ENCODE results near the gene CDC23. TPM values are rescaled to one million over a fixed set of nuclear protein-coding genes. Genes with fewer than 3 reads are reported as not detected.

CDC23 gene
- total and polyA plus RNA-seq, 2 donors (not counting 1 experiment from before 2014, with no cell fraction given): 11.8 to 35.4 TPM

- intact Hi-C loops (cut with micrococcal nuclease): no loop called here
- no peak for DNase-seq
These were observed 71.4 kb downstream of the CDC23 start for GRCh38 chr5:138141734-138142133.

More at GRCh38 chr5:138141734-138142133, 71.4 kb downstream of the CDC23 start:
- Histone ChIP-seq H3K4me1 (ENCODE audit: control insufficient read depth in 2 of 2, insufficient read depth in 2 of 2, low read length in 2 of 2) (peaks cover 5 to 8% of the 10 kb centered on the region in 2 donors), H3K36me3 (replicated peaks in 1 of 2; ENCODE audit: control extremely low read depth in 1 of 2, control insufficient read depth in 1 of 2, extremely low read depth in 1 of 2, insufficient read depth in 2 of 2, low read length in 1 of 2) (no peaks in the 10 kb centered on the region), H4K20me1 (ENCODE audit: control insufficient read depth, insufficient read depth, low read length, poor library complexity, severe bottlenecking) (no peaks in the 10 kb centered on the region), H3K79me2 (ENCODE audit: control insufficient read depth, insufficient read depth, low read length) (no peaks in the 10 kb centered on the region), H3K4me3 (ENCODE audit: control extremely low read depth in 1 of 5, extremely low read depth in 1 of 5, insufficient read depth in 1 of 5, low read depth in 2 of 5, low read length in 4 of 5) (no peak overlapping the region), H3K4me2 (replicated peaks; ENCODE audit: low read depth, low read length, poor library complexity, severe bottlenecking) (no peak overlapping the region), H3K9me3 (ENCODE audit: control extremely low read depth in 1 of 3, control insufficient read depth in 2 of 3, insufficient read depth in 1 of 3, low read length in 2 of 3) (peaks cover 0 to 4% (median 0%) of the 10 kb centered on the region in 3 donors), H2AFZ (ENCODE audit: insufficient read depth, low read depth, low read length, poor library complexity, severe bottlenecking) (no peak overlapping the region), H3K27me3 (replicated peaks in 1 of 4; ENCODE audit: control extremely low read depth in 1 of 4, control insufficient read depth in 3 of 4, insufficient read depth in 4 of 4, low read length in 3 of 4) (peaks cover 0 to 6% (median 5%) of the 10 kb centered on the region in 4 experiments), H3K9ac (ENCODE audit: low read length) (no peak overlapping the region), H3K27ac (ENCODE audit: low read length in 2 of 2) (no peak overlapping the region)
- no peak for TF ChIP-seq EZH2 (IDR thresholded peaks at IDR 0.05; ENCODE audit: borderline replicate concordance, insufficient read depth, low read depth, low read length, poor library complexity, severe bottlenecking)
- TF ChIP-seq CTCF (IDR thresholded peaks at IDR 0.05): no peak
- WGBS (ENCODE audit: insufficient coverage): 40% methylated on average over 1 of the region's 1 CpG
- CTCF ChIA-PET: interaction anchor here (0.5 to 1.7 kb wide), 3 partner anchors 8 to 88 kb away, joined by 3 to 5 read pairs (median 5); no protein-coding TSS in a partner anchor
- no peak overlapping the region for H3K27ac Mint-ChIP-seq
- H3K4me3 Mint-ChIP-seq: no peak overlapping the region
- H3K4me1 Mint-ChIP-seq: peaks cover 9% of the 10 kb centered on the region
- no peak for ATAC-seq (ENCODE audit: low read depth)
- H3K27me3 Mint-ChIP-seq: peaks cover 11% of the 10 kb centered on the region
- POLR2A ChIA-PET: no interaction called here
- H3K9me3 Mint-ChIP-seq (ENCODE audit: insufficient read depth): no peaks in the 10 kb centered on the region
